GM21526 (cell line): Measurements from ENCODE around the gene HGF.

Experiments used
- ATAC-seq: cut with Tn5 transposase; IDR thresholded peaks from one replicate; pipeline ENCODE4 v1.9.1; 2021; ENCODE audit warnings: moderate library complexity; ENCODE audit not compliant: unreplicated experiment, low FRiP score

The HGF gene

GRCh38 chr7:81688622-81689411 is 81.0 kb downstream of the HGF start:
- no peak for ATAC-seq

DNA sequence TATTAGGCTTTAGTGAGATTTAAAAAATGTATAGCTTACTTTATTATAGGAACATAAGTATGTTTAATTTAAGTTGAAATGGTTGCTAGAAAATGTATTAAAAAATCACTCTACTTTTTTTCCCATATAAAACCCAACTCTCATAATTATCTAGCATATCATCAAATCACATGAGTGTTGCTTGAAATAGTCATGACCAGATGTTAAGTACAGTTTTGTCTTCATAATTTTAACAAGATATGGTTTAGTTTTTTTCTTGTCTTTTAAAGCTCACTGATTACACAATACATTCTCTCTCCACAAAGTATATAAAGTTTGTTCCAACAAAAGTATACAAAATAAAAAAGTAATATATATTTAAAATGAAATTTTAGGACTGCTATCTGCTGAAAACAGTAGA is 82.8 kb downstream of the HGF start:
- ATAC-seq, result no peak

DNA sequence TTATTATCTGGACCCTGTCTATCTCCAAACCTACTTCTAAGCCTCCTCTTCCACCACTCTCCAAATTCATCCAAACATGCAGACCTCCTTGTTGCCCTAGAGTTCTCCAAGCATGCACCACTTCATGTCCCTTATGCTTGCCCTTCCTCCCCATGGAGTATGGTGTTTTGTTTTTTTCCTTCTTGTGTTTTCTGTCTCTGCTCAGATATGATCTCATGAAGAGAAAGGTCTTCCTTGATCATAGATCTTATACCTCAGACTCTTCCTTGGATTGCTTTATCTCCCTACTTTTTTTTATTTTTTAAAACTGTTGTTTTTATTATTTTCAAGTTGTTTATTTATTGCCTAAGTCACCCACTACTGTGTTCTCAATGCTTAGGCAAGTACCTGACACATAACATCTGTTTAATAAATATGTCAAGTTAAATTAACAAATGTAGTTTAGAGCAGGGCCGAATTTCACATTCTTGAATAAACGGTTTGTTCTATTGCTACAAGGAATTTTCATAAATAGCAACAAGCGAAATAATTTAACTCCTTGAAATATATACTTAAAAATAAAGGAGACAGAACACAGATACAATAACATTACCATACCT is 84.5 kb downstream of the HGF start:
- no peak for ATAC-seq

DNA sequence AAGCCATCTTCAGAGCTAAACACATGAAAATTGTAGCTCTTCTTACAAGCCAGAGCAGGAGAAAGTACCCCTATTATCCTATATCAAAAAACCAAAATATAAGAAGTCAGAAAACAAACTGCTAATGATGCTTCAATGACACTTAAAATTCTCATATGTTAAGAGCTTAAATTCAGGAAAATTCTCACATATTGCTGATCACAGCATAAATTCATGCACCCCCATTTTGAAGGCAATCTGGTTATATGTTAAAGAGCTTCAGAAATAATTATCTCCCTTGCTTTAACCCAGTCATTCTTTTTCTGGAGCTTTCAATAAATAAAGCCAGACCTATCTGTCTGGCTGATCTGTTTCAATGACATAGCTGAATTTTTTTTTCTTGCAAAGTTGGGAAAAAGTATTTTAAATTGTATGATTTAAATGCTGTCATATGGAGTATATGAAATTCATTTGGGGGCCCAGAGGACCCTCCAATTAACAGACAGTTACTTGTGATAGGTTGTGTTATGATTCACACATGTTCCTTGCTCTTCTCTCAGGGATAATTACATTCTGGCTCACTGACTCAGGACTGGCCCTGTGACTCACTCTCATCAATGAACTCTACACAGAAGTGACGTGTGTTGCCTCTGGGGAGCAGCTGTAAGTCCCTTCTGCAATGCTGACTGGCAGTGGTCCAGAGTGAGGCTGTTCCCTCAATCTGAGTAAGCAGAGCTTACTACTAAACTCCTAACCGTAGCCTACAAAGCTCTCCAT is 85.2 kb downstream of the HGF start:
- peak; percentile 69 for ATAC-seq

GRCh38 chr7:81684033-81684432 is 85.8 kb downstream of the HGF start:
- ATAC-seq, result no peak

GRCh38 chr7:81682873-81683272 is 87.0 kb downstream of the HGF start:
- no peak for ATAC-seq

- no peak for ATAC-seq
Observed at GRCh38 chr7:81680120-81680519, 89.7 kb downstream of the HGF start.

GRCh38 chr7:81676813-81677212 is 93.0 kb downstream of the HGF start:
- no peak for ATAC-seq

DNA sequence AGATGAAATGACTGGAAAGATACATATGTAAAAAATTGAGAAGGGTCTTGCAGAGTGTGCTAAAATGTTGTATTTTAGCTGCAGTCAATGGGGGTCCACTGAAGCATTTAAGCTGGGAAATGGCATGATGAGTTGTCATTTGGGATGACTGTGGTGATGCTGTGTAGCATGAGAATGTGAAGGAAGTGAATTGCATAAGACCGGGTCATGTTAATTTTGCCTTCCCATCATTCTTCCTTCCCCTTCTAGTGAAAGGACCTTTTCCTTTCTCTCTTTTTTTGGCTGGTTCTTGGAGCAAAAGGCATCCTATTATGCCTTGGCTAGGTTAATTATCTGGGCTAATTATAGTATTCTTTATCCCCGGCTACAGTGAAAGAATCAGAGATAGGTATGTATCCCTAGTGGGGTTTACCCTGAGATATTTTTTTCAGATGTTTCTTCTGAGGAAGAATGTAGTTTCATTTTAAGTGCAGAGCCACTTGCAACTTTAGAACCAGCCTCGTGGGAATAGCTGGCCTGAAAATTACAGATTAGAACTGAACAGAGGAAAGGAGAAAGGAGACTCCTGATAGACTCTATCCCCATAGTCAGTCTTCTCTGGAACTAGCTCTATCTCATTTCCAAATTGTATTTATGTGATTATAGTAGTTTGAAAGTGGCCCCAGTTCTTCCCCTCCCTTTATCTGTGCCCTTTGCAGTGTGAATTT is 93.6 kb downstream of the HGF start:
- no peak for ATAC-seq

- ATAC-seq, result no peak
Observed at GRCh38 chr7:81674431-81674830, 95.4 kb downstream of the HGF start.

DNA sequence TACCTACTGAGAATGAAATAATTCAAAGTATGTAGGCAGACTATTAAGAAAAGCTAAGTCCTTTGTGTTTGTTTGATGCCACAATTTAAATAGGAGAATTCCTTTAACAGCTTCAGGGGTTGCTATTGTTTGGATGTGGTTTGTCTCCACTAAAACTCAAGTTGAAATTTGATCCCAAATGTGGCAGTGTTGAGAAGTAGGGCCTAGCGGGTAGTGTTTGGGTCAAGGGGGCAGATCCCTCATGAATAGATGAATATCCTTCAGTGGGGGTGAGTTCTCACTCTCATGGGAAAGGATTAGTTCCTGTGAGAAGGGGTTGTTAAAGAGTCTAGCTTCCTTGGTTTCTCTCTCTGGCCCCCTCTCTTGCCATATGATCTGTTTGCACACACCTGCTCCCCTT is 97.0 kb downstream of the HGF start:
- ATAC-seq, result no peak

- ATAC-seq, result no peak
Observed at GRCh38 chr7:81669476-81670105, 100.3 kb downstream of the HGF start.

- no peak for ATAC-seq
Observed at GRCh38 chr7:81666209-81666608, 103.6 kb downstream of the HGF start.

GRCh38 chr7:81665236-81665635 is 104.6 kb downstream of the HGF start:
- no peak for ATAC-seq

DNA sequence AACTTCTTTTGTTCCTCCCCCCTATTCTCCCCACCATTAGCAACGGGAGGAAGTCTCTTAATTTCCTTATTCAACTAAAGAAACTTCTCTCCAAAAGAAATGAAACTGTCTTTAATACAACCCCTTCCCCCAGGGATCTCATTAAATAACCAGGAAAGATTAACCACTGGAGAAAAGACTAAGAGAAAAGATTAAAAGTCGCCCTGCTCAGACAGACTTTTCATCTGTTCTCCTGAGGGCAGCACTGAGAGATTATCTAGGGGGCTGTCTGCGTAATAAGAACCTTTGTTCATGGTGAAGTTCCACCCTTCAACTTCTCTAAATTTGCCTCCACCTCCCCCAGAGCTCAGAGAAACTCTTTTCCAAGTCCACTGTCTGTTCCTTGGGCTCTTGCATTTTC is 105.5 kb downstream of the HGF start:
- no peak for ATAC-seq

GRCh38 chr7:81662531-81662930 is 107.3 kb downstream of the HGF start:
- no peak for ATAC-seq

GRCh38 chr7:81659697-81660395 is 110.0 kb downstream of the HGF start:
- no peak for ATAC-seq

DNA sequence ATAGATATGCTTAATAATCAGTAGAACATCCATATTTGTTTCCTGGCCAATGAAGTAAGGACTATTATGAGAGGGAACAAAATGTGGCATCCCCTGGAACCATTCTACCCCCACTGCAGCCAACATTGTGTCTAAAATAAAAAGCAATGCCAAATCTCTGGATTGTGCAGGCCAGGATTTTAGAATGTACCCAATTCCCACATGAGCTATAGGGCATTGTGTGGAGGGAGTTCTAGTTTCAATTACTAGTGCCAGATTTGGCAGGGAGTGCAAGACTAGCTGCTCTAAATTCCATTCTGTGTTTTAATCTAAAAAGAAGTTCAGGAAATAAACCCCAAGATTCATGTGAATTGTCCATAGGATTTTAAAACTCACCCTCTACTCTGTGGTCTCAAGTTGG is 112.3 kb downstream of the HGF start:
- no peak for ATAC-seq

GRCh38 chr7:81655271-81655670 is 114.6 kb downstream of the HGF start:
- no peak for ATAC-seq

GRCh38 chr7:81652225-81652624 is 117.6 kb downstream of the HGF start:
- no peak for ATAC-seq
